Measurements from ENCODE around the gene QKI. TPM values are rescaled to one million over a fixed set of nuclear protein-coding genes. Genes with fewer than 3 reads are reported as not detected.
A peak's percentile ranks its signal among the peaks of the same experiment; 100 is the strongest.

Gene QKI
- total and polyA plus RNA-seq, 10 of the 15 experiments (the other 5 are each of a cell fraction or from before 2014, with no cell fraction given), result 4.7 to 72.5 (median 38.9) TPM

DNA sequence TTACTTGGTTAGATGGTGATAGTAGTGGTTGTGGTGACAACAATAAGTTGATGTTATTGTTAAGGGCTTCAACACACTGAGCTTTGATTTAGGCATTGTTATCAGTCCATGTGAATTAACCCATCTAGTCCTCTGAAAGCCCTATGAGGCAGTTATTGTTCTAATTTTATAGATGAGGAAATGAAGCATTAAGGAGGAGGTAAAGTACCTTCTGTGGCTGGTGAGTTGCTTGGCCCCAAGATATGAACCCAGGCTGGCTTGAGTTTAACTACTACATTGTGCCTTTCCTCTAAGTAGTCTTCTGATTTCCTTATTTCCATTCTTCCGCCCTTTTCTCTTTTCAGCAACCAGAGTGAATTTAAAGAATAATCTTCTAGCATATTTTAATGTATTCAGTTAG is 81.7 kb downstream of the QKI start:
- Histone ChIP-seq H4K20me1 (ENCODE audit: control insufficient read depth, insufficient read depth) (no peaks in the 10 kb centered on the region), H3K9me3 (replicated peaks; ENCODE audit: control insufficient read depth, insufficient read depth, low read length) (no peaks in the 10 kb centered on the region; the same call in 1 of the 3 replicates), H3K79me2 (ENCODE audit: control insufficient read depth, insufficient read depth, low read length) (peaks cover 36% of the 10 kb centered on the region), H3K4me3 (no peak overlapping the region), H3K27me3 (replicated peaks in 1 of 2; ENCODE audit: control insufficient read depth in 2 of 2, insufficient read depth in 2 of 2, low read length in 1 of 2) (no peaks in the 10 kb centered on the region), H2AFZ (ENCODE audit: control insufficient read depth, low read depth, low read length) (no peak overlapping the region), H3K27ac (ENCODE audit: control insufficient read depth, insufficient read depth) (no peak overlapping the region), H3K4me1 (ENCODE audit: control insufficient read depth, insufficient read depth, low read length) (no peaks in the 10 kb centered on the region), H3K36me3 (ENCODE audit: control insufficient read depth in 2 of 2, insufficient read depth in 2 of 2, low read length in 1 of 2) (no peaks in the 10 kb centered on the region), H3K4me2 (ENCODE audit: control insufficient read depth, insufficient read depth) (no peak overlapping the region), H3K9ac (ENCODE audit: control insufficient read depth, insufficient read depth, low read length) (no peak overlapping the region)
- ChIA-PET SMC1A (ENCODE audit: uncharacterized antibody, unreplicated experiment) (no interaction called here), CTCF (no interaction called here), RAD21 (ENCODE audit: unreplicated experiment) (no interaction called here), POLR2A (interaction anchor here (0.6 kb wide), 1 partner anchor 12 kb away, joined by 3 read pairs; no protein-coding TSS in a partner anchor)
- ATAC-seq, result peak; percentile 77
- WGBS (ENCODE audit: insufficient coverage, insufficient replicate concordance, low lambda C conversion rate, missing lambda C conversion rate), result 96% methylated on average over 1 of the region's 1 CpG
- no TSS peak for BruUV-seq (replicated peaks)
- intact Hi-C loops (cut with micrococcal nuclease; ENCODE audit: unreplicated experiment), result no loop called here
- DNase-seq (ENCODE audit: low read depth, low spot score), result no peak
- TF ChIP-seq, protein P1, sequence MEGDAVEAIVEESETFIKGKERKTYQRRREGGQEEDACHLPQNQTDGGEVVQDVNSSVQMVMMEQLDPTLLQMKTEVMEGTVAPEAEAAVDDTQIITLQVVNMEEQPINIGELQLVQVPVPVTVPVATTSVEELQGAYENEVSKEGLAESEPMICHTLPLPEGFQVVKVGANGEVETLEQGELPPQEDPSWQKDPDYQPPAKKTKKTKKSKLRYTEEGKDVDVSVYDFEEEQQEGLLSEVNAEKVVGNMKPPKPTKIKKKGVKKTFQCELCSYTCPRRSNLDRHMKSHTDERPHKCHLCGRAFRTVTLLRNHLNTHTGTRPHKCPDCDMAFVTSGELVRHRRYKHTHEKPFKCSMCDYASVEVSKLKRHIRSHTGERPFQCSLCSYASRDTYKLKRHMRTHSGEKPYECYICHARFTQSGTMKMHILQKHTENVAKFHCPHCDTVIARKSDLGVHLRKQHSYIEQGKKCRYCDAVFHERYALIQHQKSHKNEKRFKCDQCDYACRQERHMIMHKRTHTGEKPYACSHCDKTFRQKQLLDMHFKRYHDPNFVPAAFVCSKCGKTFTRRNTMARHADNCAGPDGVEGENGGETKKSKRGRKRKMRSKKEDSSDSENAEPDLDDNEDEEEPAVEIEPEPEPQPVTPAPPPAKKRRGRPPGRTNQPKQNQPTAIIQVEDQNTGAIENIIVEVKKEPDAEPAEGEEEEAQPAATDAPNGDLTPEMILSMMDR (IDR thresholded peaks at IDR 0.05 in 2 of 3, conservative IDR thresholded peaks at IDR 0.05 in 1 of 3; ENCODE audit: control insufficient read depth in 2 of 3, extremely low read depth in 1 of 3, insufficient read depth in 1 of 3, low read depth in 3 of 3, low read length in 3 of 3), result no peak
- TF ChIP-seq ZSCAN29 (IDR thresholded peaks at IDR 0.05), result no peak
- no peak for FAIRE-seq
- in situ Hi-C loops (cut with MboI), result no loop called here

DNA sequence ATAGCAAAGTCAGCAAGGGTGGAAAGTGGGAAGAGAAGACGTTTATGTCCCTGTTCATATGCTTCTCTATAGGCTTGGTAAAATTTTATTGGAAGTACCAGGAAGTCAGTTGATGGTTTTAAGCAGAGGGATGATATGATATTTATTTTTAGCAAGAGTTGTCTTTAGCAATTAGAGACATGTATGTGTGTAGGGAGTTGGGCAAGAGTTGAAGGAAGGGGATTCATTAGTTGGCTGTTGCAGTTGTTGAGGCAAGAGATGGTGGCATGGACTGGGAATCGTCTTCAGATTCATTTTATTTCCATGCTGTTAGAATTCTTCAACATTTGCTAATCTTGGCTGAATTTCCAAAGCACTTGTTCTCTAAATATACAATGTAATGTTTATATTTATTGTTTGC is 85.6 kb downstream of the QKI start:
- DNase-seq (ENCODE audit: low read depth, low spot score) (no peak), FAIRE-seq (peak; percentile 59), ATAC-seq (no peak)
- TF ChIP-seq RAD51 (IDR thresholded peaks at IDR 0.05) (no peak), TBL1XR1 (IDR thresholded peaks at IDR 0.05; ENCODE audit: low read depth, low read length) (no peak), PAX8 (IDR thresholded peaks at IDR 0.05) (no peak), NBN (IDR thresholded peaks at IDR 0.05) (no peak), EP300 (IDR thresholded peaks at IDR 0.05; ENCODE audit: borderline replicate concordance in 1 of 2, control insufficient read depth in 1 of 2, low read depth in 2 of 2, low read length in 2 of 2) (no peak)
- TF ChIP-seq, protein P2, sequence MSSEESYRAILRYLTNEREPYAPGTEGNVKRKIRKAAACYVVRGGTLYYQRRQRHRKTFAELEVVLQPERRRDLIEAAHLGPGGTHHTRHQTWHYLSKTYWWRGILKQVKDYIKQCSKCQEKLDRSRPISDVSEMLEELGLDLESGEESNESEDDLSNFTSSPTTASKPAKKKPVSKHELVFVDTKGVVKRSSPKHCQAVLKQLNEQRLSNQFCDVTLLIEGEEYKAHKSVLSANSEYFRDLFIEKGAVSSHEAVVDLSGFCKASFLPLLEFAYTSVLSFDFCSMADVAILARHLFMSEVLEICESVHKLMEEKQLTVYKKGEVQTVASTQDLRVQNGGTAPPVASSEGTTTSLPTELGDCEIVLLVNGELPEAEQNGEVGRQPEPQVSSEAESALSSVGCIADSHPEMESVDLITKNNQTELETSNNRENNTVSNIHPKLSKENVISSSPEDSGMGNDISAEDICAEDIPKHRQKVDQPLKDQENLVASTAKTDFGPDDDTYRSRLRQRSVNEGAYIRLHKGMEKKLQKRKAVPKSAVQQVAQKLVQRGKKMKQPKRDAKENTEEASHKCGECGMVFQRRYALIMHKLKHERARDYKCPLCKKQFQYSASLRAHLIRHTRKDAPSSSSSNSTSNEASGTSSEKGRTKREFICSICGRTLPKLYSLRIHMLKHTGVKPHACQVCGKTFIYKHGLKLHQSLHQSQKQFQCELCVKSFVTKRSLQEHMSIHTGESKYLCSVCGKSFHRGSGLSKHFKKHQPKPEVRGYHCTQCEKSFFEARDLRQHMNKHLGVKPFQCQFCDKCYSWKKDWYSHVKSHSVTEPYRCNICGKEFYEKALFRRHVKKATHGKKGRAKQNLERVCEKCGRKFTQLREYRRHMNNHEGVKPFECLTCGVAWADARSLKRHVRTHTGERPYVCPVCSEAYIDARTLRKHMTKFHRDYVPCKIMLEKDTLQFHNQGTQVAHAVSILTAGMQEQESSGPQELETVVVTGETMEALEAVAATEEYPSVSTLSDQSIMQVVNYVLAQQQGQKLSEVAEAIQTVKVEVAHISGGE (CRISPR knock-in tag; IDR thresholded peaks at IDR 0.05), result no peak
- TF ChIP-seq, protein P3, sequence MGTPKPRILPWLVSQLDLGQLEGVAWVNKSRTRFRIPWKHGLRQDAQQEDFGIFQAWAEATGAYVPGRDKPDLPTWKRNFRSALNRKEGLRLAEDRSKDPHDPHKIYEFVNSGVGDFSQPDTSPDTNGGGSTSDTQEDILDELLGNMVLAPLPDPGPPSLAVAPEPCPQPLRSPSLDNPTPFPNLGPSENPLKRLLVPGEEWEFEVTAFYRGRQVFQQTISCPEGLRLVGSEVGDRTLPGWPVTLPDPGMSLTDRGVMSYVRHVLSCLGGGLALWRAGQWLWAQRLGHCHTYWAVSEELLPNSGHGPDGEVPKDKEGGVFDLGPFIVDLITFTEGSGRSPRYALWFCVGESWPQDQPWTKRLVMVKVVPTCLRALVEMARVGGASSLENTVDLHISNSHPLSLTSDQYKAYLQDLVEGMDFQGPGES (IDR thresholded peaks at IDR 0.05), result no peak
- Histone ChIP-seq H3K36me3 (ENCODE audit: control insufficient read depth in 2 of 2, insufficient read depth in 2 of 2, low read length in 1 of 2) (no peaks in the 10 kb centered on the region; a peak in 1 of 4 replicates), H3K79me2 (ENCODE audit: control insufficient read depth, insufficient read depth, low read length) (peaks cover 38% of the 10 kb centered on the region), H3K9ac (ENCODE audit: control insufficient read depth, insufficient read depth, low read length) (no peak overlapping the region), H3K4me2 (ENCODE audit: control insufficient read depth, insufficient read depth) (no peak overlapping the region), H3K27me3 (replicated peaks in 1 of 2; ENCODE audit: control insufficient read depth in 2 of 2, insufficient read depth in 2 of 2, low read length in 1 of 2) (no peaks in the 10 kb centered on the region), H2AFZ (ENCODE audit: control insufficient read depth, low read depth, low read length) (no peak overlapping the region), H3K4me1 (ENCODE audit: control insufficient read depth, insufficient read depth, low read length) (no peaks in the 10 kb centered on the region), H3K27ac (ENCODE audit: control insufficient read depth, insufficient read depth) (no peak overlapping the region), H3K9me3 (replicated peaks; ENCODE audit: control insufficient read depth, insufficient read depth, low read length) (peaks cover 11% of the 10 kb centered on the region), H4K20me1 (ENCODE audit: control insufficient read depth, insufficient read depth) (no peaks in the 10 kb centered on the region), H3K4me3 (no peak overlapping the region)
- SMC1A ChIA-PET (ENCODE audit: uncharacterized antibody, unreplicated experiment), result no interaction called here
- intact Hi-C loops (cut with micrococcal nuclease; ENCODE audit: unreplicated experiment) (no loop called here), in situ Hi-C loops (cut with MboI) (no loop called here)
- CTCF ChIA-PET, result interaction anchor here (0.8 to 1.0 kb wide), 2 partner anchors 11 to 12 kb away, joined by 3 read pairs; no protein-coding TSS in a partner anchor
- RAD21 ChIA-PET (ENCODE audit: unreplicated experiment), result no interaction called here
- 97% methylated on average over 2 of the region's 2 CpGs for WGBS (ENCODE audit: insufficient coverage, insufficient replicate concordance, low lambda C conversion rate, missing lambda C conversion rate)
- BruUV-seq (replicated peaks), result no TSS peak
- POLR2A ChIA-PET, result no interaction called here
